ENCODE results near the gene COPG1. TPM values are rescaled to one million over a fixed set of nuclear protein-coding genes. Genes with fewer than 3 reads are reported as not detected.

The COPG1 gene
- polyA plus RNA-seq, 1 of the 3 experiments (the other 2 are of a cell fraction) = 114 TPM

- Histone ChIP-seq H3K4me3 (ENCODE audit: low read depth in 2 of 2, low read length in 1 of 2) (no peak overlapping the region), H3K4me1 (ENCODE audit: control insufficient read depth in 1 of 2, insufficient read depth in 2 of 2, low read depth in 1 of 2, low read length in 1 of 2) (peaks cover 0 to 21% of the 10 kb centered on the region in 2 experiments; a peak in 2 of 4 replicates), H3F3A (replicated peaks; ENCODE audit: insufficient read depth) (no peaks in the 10 kb centered on the region), H3K9ac (no peak overlapping the region), H3K36me3 (replicated peaks in 1 of 2; ENCODE audit: control insufficient read depth in 1 of 2, insufficient read depth in 2 of 2, low read length in 1 of 2) (no peaks in the 10 kb centered on the region), H3K79me2 (ENCODE audit: insufficient read depth) (peaks cover 29% of the 10 kb centered on the region), H3K27ac (ENCODE audit: low read depth in 2 of 2, low read length in 1 of 2) (no peak overlapping the region), H3K4me2 (no peak overlapping the region), H4K20me1 (ENCODE audit: insufficient read depth) (no peaks in the 10 kb centered on the region), H2AFZ (ENCODE audit: low read depth) (no peak overlapping the region), H3K27me3 (ENCODE audit: insufficient read depth) (no peaks in the 10 kb centered on the region), H3K9me2 (no peaks in the 10 kb centered on the region), H3K9me3 (no peaks in the 10 kb centered on the region)
- POLR2A ChIA-PET = interaction anchor here (1.3 to 4.9 kb wide), 2 partner anchors 22 to 34 kb away, joined by 6 to 25 read pairs; partner anchors contain the start of gene HMCES
- no peak for DNase-seq
- TF ChIP-seq USF1 (IDR thresholded peaks at IDR 0.05; ENCODE audit: borderline replicate concordance, low read depth) (peak; percentile 26; the same call in 1 of the 2 replicates), TCF12 (IDR thresholded peaks at IDR 0.05) (no peak), RFX5 (IDR thresholded peaks at IDR 0.05; ENCODE audit: low read length) (no peak)
- CTCF ChIA-PET = no interaction called here
Measured at GRCh38 chr3:129312671-129313414, 63.4 kb downstream of the COPG1 start.

GRCh38 chr3:129313415-129313664 is 63.9 kb downstream of the COPG1 start:
- ChIA-PET CTCF (interaction anchor here (0.8 to 1.4 kb wide), 2 partner anchors 34 to 68 kb away, joined by 3 read pairs; partner anchors contain the start of gene HMCES), POLR2A (interaction anchor here (0.6 to 4.9 kb wide), 3 partner anchors 23 to 616 kb away, joined by 3 to 25 read pairs (median 6); partner anchors contain the start of gene HMCES)
- H3K9me3 ChIP-seq = no peaks in the 10 kb centered on the region
- TF ChIP-seq CTCF (IDR thresholded peaks at IDR 0.05) (no peak), MXI1 (IDR thresholded peaks at IDR 0.05; ENCODE audit: low read depth, low read length) (no peak), EZH2phosphoT487 (IDR thresholded peaks at IDR 0.05; ENCODE audit: borderline replicate concordance, low read depth) (no peak), RXRA (IDR thresholded peaks at IDR 0.05; ENCODE audit: borderline replicate concordance, low read depth) (no peak), GABPA (IDR thresholded peaks at IDR 0.05; ENCODE audit: low read depth) (no peak), RFX5 (IDR thresholded peaks at IDR 0.05; ENCODE audit: low read length) (no peak), SMC3 (IDR thresholded peaks at IDR 0.05; ENCODE audit: low read depth, low read length) (no peak), FOXM1 (IDR thresholded peaks at IDR 0.05; ENCODE audit: low read depth) (no peak), NRF1 (IDR thresholded peaks at IDR 0.05; ENCODE audit: low read depth, low read length) (no peak), IRF3 (IDR thresholded peaks at IDR 0.05; ENCODE audit: low read depth, low read length) (no peak), REST (IDR thresholded peaks at IDR 0.05; ENCODE audit: low read depth, low read length) (no peak), USF2 (IDR thresholded peaks at IDR 0.05; ENCODE audit: borderline replicate concordance, low read depth, low read length) (no peak)
- H3K4me2 ChIP-seq = no peak overlapping the region
- no peaks in the 10 kb centered on the region for H3K27me3 ChIP-seq (ENCODE audit: insufficient read depth)
- no peak overlapping the region for H3K4me3 ChIP-seq (ENCODE audit: low read depth in 2 of 2, low read length in 1 of 2)
- no peaks in the 10 kb centered on the region for H3K9me2 ChIP-seq
- no peak overlapping the region; a peak in 1 of 4 replicates for H3K27ac ChIP-seq (ENCODE audit: low read depth in 2 of 2, low read length in 1 of 2)
- no peaks in the 10 kb centered on the region for H4K20me1 ChIP-seq (ENCODE audit: insufficient read depth)
- DNase-seq = no peak
- no peaks in the 10 kb centered on the region for H3K36me3 ChIP-seq (replicated peaks in 1 of 2; ENCODE audit: control insufficient read depth in 1 of 2, insufficient read depth in 2 of 2, low read length in 1 of 2)
- no peak overlapping the region for H3K9ac ChIP-seq
- H2AFZ ChIP-seq (ENCODE audit: low read depth) = no peak overlapping the region
- peaks cover 30% of the 10 kb centered on the region for H3K79me2 ChIP-seq (ENCODE audit: insufficient read depth)
- peaks cover 0 to 21% of the 10 kb centered on the region in 2 experiments; a peak in 2 of 4 replicates for H3K4me1 ChIP-seq (ENCODE audit: control insufficient read depth in 1 of 2, insufficient read depth in 2 of 2, low read depth in 1 of 2, low read length in 1 of 2)
- no peaks in the 10 kb centered on the region for H3F3A ChIP-seq (replicated peaks; ENCODE audit: insufficient read depth)
